Activated CD4-positive, alpha-beta T cell treated with anti-CD3 and anti-CD28 coated beads for 48 hours (primary cell): Measurements from ENCODE around the gene NCS1.

Source experiments
- DNase-seq: peaks from one replicate; pipeline ENCODE4 v3.0.0-alpha.2; 2020

NCS1 gene

DNA sequence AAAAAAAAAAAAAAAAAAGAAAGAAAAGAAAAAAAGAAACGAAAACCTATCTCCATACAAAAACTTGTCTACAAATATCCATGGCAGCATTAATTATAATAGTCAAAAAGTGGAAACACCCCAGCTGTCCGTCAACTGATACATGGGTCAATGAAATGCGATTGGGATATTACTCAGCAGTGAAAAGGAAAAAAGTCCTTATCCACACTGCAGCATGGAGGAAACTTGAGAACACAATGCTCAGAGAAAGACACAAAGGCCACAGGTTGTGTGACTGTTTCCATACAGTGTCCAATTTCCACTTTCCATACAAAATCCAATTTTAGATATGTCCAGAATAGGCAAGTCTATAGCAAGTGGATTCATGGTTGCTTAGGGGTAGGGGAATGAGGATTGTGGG is 24.3 kb upstream of the NCS1 start:
- DNase-seq: no peak

- no peak for DNase-seq
Measured at GRCh38 chr9:130149031-130149430, 23.2 kb upstream of the NCS1 start.

DNA sequence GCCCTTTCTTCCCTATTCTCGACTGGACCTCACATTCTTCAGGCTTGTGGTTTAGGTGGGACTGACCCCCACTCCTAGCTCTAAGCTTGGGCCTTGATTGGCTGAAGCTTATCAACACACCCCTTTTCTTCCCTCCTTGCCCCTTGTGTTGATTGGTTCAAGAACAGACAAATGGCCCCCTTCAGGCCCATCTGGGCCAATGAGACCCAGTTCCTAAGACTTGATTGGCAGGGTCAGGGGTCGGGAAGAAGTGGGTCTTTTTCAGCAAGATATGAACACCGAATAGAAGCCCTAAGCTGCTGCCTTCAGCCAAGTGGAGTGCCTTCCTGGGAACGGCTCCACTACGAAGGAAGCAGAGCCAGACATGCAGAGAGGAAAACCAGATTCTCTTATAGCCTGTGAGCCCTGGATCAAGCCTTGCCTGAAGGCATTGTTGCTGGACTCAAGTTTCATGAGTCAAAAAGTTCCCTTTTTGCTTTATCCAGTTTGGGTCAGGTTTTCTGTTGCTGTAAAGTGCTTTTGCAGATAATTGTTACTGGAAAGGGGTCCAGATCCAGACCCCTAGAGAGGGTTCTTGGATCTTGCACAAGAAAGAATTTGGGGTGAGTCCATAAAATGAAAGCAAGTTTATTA is 22.4 kb upstream of the NCS1 start:
- DNase-seq: no peak

DNA sequence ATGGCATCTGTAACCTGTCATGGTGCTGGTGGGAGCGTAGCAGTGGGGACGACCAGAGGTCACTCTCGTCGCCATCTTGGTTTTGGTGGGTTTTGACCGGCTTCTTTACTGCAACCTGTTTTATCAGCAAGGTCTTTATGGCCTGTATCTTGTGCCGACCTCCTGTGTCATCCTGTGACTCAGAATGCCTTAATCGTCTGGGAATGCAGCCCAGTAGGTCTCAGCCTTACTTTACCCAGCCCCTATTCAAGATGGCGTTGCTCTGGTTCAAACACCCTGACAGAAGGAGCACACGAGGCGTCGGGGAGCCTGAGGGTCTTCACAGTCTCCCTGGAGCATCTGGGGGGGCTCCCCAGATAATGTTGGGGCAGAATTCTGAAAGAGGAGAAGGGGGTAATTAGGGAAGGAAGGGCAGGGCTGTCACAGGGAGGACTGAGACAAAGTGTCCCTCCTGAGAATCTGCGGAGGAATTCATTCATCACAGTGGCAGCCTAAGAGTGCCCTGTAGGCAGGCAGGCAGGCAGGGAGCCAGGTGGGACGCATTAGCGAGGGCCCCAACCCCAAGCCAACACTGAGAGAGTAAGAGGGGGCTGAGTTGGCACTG is 21.3 kb upstream of the NCS1 start:
- no peak for DNase-seq

- no peak for DNase-seq
Measured at GRCh38 chr9:130154816-130155215, 17.4 kb upstream of the NCS1 start.

DNA sequence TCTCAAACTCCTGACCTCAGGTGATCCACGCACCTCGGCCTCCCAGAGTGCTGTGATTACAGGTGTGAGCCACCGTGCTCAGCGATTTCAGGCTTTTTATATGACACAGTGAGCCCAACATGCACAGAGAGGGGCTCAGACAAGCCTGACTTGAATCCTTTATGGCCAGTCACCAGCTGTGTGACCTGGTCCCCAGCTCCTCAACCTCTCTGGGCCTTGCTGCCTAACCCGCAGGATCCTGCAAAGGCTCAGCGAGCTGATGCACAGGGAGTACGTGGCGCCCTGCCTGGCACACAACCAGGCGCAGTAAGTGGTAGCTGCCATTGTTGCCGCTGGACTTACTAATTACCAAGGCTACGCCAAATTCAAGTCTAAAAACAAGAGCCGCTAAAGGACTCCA is 16.6 kb upstream of the NCS1 start:
- DNase-seq: no peak

- DNase-seq: no peak
Measured at GRCh38 chr9:130156672-130157071, 15.5 kb upstream of the NCS1 start.

DNA sequence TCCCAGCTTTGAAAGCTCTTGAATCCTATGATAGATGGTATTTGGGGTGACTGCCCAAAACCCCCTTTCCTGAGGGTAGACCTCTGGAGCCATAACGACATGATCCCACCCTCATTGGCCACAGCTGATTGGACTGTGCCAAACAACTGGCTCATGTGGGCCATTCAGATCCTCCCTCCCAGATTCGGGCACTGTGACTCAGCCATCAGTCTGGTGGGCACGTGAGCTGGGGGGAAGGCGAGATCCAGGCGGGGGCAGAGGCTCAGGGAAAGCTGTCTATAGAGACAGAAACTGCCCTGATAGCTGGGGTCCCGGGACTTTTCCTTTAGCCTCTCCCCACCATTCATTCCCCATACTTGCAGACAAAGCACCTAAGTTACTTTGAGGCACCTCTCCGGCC is 15.1 kb upstream of the NCS1 start:
- no peak for DNase-seq

GRCh38 chr9:130158001-130158400 is 14.2 kb upstream of the NCS1 start:
- DNase-seq: no peak

DNA sequence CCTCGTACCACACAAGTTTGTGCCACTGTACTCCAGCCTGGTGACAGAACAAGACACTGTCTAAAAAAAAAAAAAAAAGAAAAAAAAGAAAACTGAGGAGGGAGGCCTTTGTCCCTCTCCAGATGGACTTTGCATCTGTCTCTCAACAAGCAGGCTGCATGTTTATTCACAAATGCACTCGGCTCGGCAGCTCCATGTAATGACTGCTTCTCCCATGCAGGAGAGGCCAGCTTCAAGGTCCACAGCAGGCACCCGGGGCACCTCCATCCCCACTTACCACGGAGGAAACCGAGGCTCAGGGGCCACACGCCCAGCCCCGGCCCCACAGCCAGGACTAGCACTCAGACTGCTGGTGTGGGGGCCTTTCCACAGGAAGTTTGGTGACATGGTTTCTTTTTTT is 13.1 kb upstream of the NCS1 start:
- no peak for DNase-seq

- no peak for DNase-seq
Measured at GRCh38 chr9:130159915-130160670, 12.1 kb upstream of the NCS1 start.

DNA sequence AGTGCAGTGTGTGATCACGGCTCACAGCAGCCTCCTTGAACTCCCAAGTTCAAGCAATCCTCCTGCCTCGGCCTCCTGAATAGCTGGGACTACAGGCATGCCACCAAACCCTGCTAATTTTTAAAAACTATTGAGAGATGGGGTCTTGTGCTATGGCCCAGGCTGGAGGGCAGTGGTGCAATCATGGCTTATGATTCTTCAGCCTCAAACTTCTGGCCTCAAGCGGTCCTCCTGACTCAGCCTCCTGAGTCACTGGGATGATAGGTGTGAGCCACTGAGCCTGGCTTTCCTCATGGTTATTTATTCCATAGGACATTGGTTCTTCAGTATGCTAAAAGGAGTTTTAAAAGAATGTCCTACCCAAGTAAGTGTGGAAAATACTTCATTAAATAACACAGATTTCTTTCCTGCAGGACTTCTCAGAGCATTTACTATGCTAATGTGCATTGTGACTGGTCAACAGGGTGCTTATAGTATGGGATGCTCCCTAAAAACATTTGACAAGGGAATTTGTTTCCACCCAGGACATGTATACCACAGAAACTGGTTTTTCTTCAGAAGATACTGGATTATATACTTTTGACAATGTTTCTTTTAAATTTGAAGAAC is 11.2 kb upstream of the NCS1 start:
- no peak for DNase-seq

DNA sequence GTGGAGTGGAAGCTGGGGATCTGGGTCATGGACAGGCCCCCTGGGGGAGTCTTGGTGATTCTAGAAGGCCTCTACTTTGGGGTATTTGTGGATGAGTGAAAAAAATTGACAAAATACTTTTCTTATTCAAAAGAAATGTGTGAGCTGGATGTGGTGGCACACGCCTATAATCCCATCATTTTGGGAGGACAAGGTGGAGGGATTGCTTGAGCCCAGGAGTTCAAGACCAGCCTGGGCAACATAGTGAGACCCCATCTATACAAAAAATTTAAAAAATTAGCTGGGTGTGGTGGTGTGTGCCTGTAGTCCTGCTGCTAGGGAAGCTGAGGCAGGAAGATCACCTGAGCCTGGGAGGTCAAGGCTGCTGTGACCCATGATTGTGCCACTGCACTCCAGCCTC is 6.6 kb upstream of the NCS1 start:
- DNase-seq: no peak

GRCh38 chr9:130166399-130166798 is 5.8 kb upstream of the NCS1 start:
- DNase-seq: no peak

GRCh38 chr9:130167927-130168326 is 4.3 kb upstream of the NCS1 start:
- no peak for DNase-seq

DNA sequence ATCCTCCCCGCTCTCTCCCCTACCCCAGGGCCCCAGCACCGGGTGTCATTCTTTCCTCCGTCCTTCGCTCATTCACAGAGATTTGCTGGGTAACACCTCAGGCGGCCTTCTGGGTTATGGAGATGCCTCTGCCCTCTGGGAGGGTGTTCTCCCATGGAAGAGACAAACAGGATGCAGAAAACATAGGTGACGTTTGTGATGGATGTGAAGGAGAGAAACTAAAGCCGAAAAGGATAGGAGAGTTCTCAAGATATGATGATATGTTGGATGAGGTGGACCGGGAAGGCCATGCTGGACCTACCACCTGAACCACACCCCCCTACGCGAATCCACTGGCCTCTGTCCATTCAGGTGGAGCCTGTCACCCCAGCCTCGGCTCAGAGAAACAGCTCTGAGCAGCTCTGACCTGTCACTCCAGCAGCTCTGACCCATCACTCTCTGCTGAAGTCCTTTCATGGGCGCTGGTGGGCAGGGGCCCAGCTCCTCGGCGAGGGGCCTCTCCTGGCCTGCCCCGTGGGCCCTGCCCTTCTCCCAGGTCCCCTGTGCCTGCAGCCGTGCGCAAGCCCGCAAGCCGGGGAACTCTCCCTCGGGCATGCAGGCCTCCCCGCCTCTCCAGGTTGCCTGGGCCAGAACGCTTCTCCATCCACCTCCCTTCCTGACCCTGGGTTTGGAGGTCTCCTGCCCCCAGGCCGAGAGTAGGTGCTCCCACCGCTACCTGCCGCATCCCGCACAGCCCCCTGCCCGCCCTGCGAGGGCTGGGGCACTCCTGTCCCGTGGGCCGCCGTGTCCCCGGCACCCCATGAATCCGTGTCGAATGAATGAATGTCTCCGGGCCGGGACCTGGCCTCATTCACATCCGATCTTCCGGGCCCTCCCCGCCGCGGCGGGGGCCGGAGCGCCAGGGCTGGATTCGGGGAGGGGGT is 717 bp upstream of the NCS1 start:
- no peak for DNase-seq

GRCh38 chr9:130172858-130173665 is 858 bp downstream of the NCS1 start:
- peak; percentile 47 for DNase-seq

- DNase-seq: no peak
Measured at GRCh38 chr9:130173666-130173983, 1.4 kb downstream of the NCS1 start.

DNA sequence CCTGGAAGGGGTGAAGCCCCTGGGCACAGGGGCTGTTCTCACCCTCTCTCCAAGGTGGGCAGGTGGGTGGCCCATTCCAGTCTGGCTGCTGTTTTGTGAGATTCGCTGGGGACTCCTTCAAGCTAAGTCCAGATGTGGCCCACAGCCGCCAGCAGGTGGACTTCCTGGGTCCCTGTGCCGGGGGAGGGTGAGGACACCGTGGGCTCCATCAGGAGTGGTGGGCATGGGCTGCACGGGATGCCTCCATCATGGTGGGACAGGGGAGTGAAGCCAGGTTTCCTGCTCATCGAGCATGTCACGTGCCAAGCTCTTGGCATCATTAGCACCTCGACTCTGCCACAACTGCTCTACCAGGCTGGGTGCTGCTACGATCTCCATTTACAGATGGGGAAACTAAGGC is 1.8 kb downstream of the NCS1 start:
- no peak for DNase-seq

GRCh38 chr9:130174920-130175321 is 2.7 kb downstream of the NCS1 start:
- no peak for DNase-seq

DNA sequence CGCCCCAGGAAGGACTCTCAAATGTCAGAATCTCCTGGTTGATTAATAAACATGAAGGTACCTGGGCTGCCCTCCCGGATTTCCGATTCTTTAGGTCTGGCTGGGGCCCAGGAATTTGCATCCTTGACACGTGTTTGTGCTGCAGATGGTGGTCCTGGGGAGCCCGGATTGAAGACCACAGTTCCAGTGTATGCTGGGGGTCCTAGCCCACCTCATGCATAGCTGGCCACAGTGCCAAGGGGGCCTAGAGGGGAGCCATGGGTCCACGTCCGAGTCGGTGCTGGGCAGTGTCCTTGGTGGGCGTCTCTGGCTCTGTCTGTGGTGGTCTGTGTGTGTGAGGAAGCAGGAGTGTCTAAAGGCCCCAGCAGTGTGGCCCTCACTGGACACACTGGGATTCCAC is 3.2 kb downstream of the NCS1 start:
- no peak for DNase-seq

DNA sequence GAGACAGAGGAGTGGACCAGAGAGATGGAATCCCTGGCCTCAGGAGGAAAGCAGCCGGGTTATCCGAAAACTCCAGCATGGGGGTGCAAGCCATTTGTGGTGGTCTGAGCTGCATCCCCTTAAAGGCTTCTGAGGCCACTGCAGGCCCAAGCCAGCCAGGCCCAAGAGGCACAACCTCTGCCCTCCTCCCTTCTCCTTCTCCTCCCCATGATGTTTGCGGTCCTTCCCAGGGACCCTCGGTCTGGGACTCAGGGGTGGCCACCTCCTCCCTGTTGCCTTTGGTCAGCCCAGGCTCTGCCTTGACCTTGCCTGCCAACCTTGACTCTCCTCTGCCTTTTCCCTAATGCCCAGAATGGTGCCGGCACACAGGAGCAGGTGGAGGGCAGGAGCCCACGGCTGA is 4.6 kb downstream of the NCS1 start:
- no peak for DNase-seq
